Endodermal cell (in vitro differentiated cells): ENCODE data around the gene MYO16. TPM values are rescaled to one million over a fixed set of nuclear protein-coding genes. Genes with fewer than 3 reads are reported as not detected.

Source experiments
- DNase-seq: peaks from one replicate; pipeline ENCODE4 v3.0.0-alpha.2; 2017
- H3K27ac ChIP-seq: 2 replicates; pipeline ENCODE4 v1.5.1; 2013; ENCODE audit warnings: mild to moderate bottlenecking, low read depth, low read length, moderate library complexity
- H3K27me3 ChIP-seq: 2 replicates; pipeline ENCODE4 v1.6.1; 2013; ENCODE audit warnings: mild to moderate bottlenecking, low read length, moderate library complexity; ENCODE audit not compliant: insufficient read depth, control insufficient read depth, poor library complexity, severe bottlenecking
- H3K36me3 ChIP-seq: 2 replicates; pipeline ENCODE4 v1.7.0; 2013; ENCODE audit warnings: mild to moderate bottlenecking, low read length, moderate library complexity; ENCODE audit not compliant: control insufficient read depth, insufficient read depth
- H3K4me1 ChIP-seq: one replicate; pipeline ENCODE4 v1.7.0; 2013; ENCODE audit warnings: low read length; ENCODE audit not compliant: control insufficient read depth, insufficient read depth
- H3K4me3 ChIP-seq: 2 replicates; pipeline ENCODE4 v1.5.1; 2013; ENCODE audit warnings: mild to moderate bottlenecking, low read length, moderate library complexity
- H3K9ac ChIP-seq: 2 replicates; pipeline ENCODE4 v1.6.1; 2013; ENCODE audit warnings: mild to moderate bottlenecking, low read length, moderate library complexity; ENCODE audit not compliant: poor library complexity, severe bottlenecking; ENCODE audit errors: extremely low read depth
- H3K9me3 ChIP-seq: 2 replicates; pipeline ENCODE4 v1.6.1; 2013; ENCODE audit warnings: mild to moderate bottlenecking, low read length, moderate library complexity; ENCODE audit not compliant: control insufficient read depth
- H3K27ac Mint-ChIP-seq: 2 replicates; pipeline ENCODE4 v1.8.0; 2020; ENCODE audit warnings: mixed read lengths
- H3K27me3 Mint-ChIP-seq: 2 replicates; pipeline ENCODE4 v1.8.0; 2021; ENCODE audit warnings: mild to moderate bottlenecking, mixed read lengths; ENCODE audit not compliant: insufficient read depth
- H3K36me3 Mint-ChIP-seq: 2 replicates; pipeline ENCODE4 v1.8.0; 2020; ENCODE audit warnings: low read depth, mixed read lengths
- H3K4me1 Mint-ChIP-seq: 2 replicates; pipeline ENCODE4 v1.8.0; 2020; ENCODE audit warnings: mixed read lengths
- H3K4me3 Mint-ChIP-seq: 2 replicates; pipeline ENCODE4 v1.8.0; 2020; ENCODE audit warnings: mild to moderate bottlenecking, moderate library complexity, mixed read lengths
- H3K9me3 Mint-ChIP-seq: 2 replicates; pipeline ENCODE4 v1.8.0; 2020; ENCODE audit warnings: mild to moderate bottlenecking, mixed read lengths
- CTCF ChIP-seq: fragments of 200-600 bp; sonication (generic); conservative IDR thresholded peaks from 2 replicates; pipeline ENCODE4 v1.5.0; 2021; ENCODE audit warnings: antibody characterized with exemption, mild to moderate bottlenecking
- WGBS, 2 experiments: methylation state at CpG; one replicate each; pipeline versions ENCODE4 v1.1.5 to v1.1.7; 2013; ENCODE audit warnings: missing lambda C conversion rate in 2 of 2, mixed read lengths in 1 of 2; ENCODE audit not compliant: insufficient coverage in 1 of 2, insufficient read length in 1 of 2; 5-methylcytosine and 5-hydroxymethylcytosine counted together
- total RNA-seq, 2 donors: library from RNA; stranded (reverse); fragmentation: NEBNext Ultra II Directional in 1 of 2; extraction: Animal tissue kit (Norgen Biotek cat#: 25700) in 1 of 2; gene quantifications; 2 replicates in 1 of 2; 3 replicates in 1 of 2; pipeline ENCODE4 v1.2.1, GENCODE V29; 2021

Gene MYO16
- total RNA-seq, 2 donors from 2014 or later = 0.70 to 1.2 TPM

- no peak for TF ChIP-seq CTCF
- no peaks in the 10 kb centered on the region for H3K27me3 ChIP-seq
These were observed 295.7 kb downstream of the MYO16 start for GRCh38 chr13:108925070-108925469.

GRCh38 chr13:108926862-108927261 is 297.5 kb downstream of the MYO16 start:
- no peak overlapping the region for H3K27ac Mint-ChIP-seq
- Histone ChIP-seq H3K36me3 (no peaks in the 10 kb centered on the region), H3K9me3 (no peaks in the 10 kb centered on the region), H3K27me3 (no peaks in the 10 kb centered on the region), H3K4me1 (no peaks in the 10 kb centered on the region), H3K9ac (no peak overlapping the region), H3K27ac (no peak overlapping the region), H3K4me3 (no peak overlapping the region)
- no peak for DNase-seq
- 95 to 96% methylated on average over 4 to 5 of the region's 5 CpGs for WGBS, 2 experiments
- peaks cover 19% of the 10 kb centered on the region for H3K4me1 Mint-ChIP-seq
- H3K36me3 Mint-ChIP-seq = no peaks in the 10 kb centered on the region
- H3K4me3 Mint-ChIP-seq = no peak overlapping the region
- no peaks in the 10 kb centered on the region for H3K9me3 Mint-ChIP-seq
- TF ChIP-seq CTCF = no peak
- H3K27me3 Mint-ChIP-seq = peaks cover 17% of the 10 kb centered on the region

More at GRCh38 chr13:108925070-108925469, 295.7 kb downstream of the MYO16 start:
- Mint-ChIP-seq H3K27me3 (peaks cover 17% of the 10 kb centered on the region), H3K4me3 (no peak overlapping the region), H3K9me3 (no peaks in the 10 kb centered on the region), H3K4me1 (peaks cover 19% of the 10 kb centered on the region), H3K36me3 (no peaks in the 10 kb centered on the region), H3K27ac (no peak overlapping the region)
- DNase-seq = peak; percentile 54
- 71 to 93% methylated on average over 2 to 6 of the region's 6 CpGs for WGBS, 2 experiments
- H3K36me3 ChIP-seq = no peaks in the 10 kb centered on the region
- H3K4me1 ChIP-seq = no peaks in the 10 kb centered on the region
- H3K9me3 ChIP-seq = no peaks in the 10 kb centered on the region
- no peak overlapping the region for H3K4me3 ChIP-seq
- no peak overlapping the region for H3K9ac ChIP-seq
- H3K27ac ChIP-seq = no peak overlapping the region

- peaks cover 19% of the 10 kb centered on the region for H3K27me3 Mint-ChIP-seq
- no peak overlapping the region for H3K4me3 ChIP-seq
- H3K4me3 Mint-ChIP-seq = no peak overlapping the region
- H3K4me1 Mint-ChIP-seq = peaks cover 19% of the 10 kb centered on the region
- no peaks in the 10 kb centered on the region for H3K36me3 ChIP-seq
- H3K27me3 ChIP-seq = no peaks in the 10 kb centered on the region
- no peaks in the 10 kb centered on the region for H3K36me3 Mint-ChIP-seq
- no peaks in the 10 kb centered on the region for H3K4me1 ChIP-seq
- H3K9me3 ChIP-seq = no peaks in the 10 kb centered on the region
- H3K27ac ChIP-seq = no peak overlapping the region
- H3K9ac ChIP-seq = no peak overlapping the region
- TF ChIP-seq CTCF = no peak
- H3K9me3 Mint-ChIP-seq = no peaks in the 10 kb centered on the region
- no peak overlapping the region for H3K27ac Mint-ChIP-seq
- no peak for DNase-seq
- WGBS, 2 experiments = 91 to 99% methylated on average over 12 to 16 of the region's 16 CpGs
These were observed 298.2 kb downstream of the MYO16 start for GRCh38 chr13:108927615-108928014.
